HL-60 (cell line): ENCODE data around the gene KLF9.
A peak's percentile ranks its signal among the peaks of the same experiment; 100 is the strongest.

Source experiments
- DNase-seq, 2 experiments: peaks; one replicate each; pipeline ENCODE4 v3.0.0-alpha.2; 2010 to 2020; ENCODE audit warnings: low read depth in 1 of 2, low spot score in 1 of 2
- H3K27ac ChIP-seq: fragments of 250-450 bp; sonication (Bioruptor Pico); replicated peaks from 2 replicates; pipeline ENCODE4 v1.5.1; 2020; ENCODE audit warnings: mild to moderate bottlenecking, moderate library complexity
- H3K27me3 ChIP-seq: fragments of 250-450 bp; sonication (Bioruptor Pico); 2 replicates; pipeline ENCODE4 v1.5.1; 2021; ENCODE audit warnings: mild to moderate bottlenecking, moderate library complexity; ENCODE audit not compliant: insufficient read depth, poor library complexity, severe bottlenecking
- H3K4me3 ChIP-seq: replicated peaks from 2 replicates; pipeline ENCODE4 v1.5.1; 2011; ENCODE audit warnings: mild to moderate bottlenecking, control low read depth, low read length; ENCODE audit not compliant: insufficient read depth
- GABPA ChIP-seq: IDR thresholded peaks from 2 replicates; pipeline ENCODE4 v1.6.1; 2012; ENCODE audit warnings: low read depth
- POLR2AphosphoS5 ChIP-seq: IDR thresholded peaks from 2 replicates; pipeline ENCODE4 v1.6.1; 2012; ENCODE audit warnings: low read depth
- SPI1 ChIP-seq: IDR thresholded peaks from 2 replicates; pipeline ENCODE4 v1.6.1; 2012; ENCODE audit warnings: low read depth, mild to moderate bottlenecking, borderline replicate concordance
- TF ChIP-seq, protein P1 (sequence below): IDR thresholded peaks from 2 replicates; pipeline ENCODE4 v1.6.1; 2012; ENCODE audit warnings: low read depth; ENCODE audit not compliant: insufficient replicate concordance
- TF ChIP-seq, protein P2 (sequence below): IDR thresholded peaks from one replicate; pipeline ENCODE4 v1.5.1; 2011; ENCODE audit warnings: low read length, control low read depth, inconsistent platforms; ENCODE audit not compliant: insufficient read depth

KLF9 gene

DNA sequence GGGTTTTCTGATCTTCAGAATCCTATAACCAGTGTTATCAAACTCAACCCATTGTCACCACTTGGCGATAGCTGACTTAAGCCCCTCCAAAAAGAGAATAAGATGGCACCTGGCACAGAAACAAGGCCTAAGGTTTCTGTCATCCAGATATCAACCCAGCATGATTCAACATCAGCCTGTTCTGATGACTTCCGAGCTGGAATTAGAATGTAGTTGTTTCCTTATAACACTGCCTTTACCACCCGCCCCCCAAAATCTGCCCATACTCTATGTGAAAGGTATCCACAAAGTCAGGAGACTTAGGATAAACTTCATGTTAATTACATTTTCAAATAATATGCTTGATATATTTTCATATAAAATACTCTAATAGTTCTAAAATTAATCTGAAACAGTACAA lies 5.2 kb downstream of the KLF9 start:
- H3K4me3 ChIP-seq: no peak overlapping the region
- DNase-seq: no peak
- H3K27me3 ChIP-seq: no peaks in the 10 kb centered on the region
- TF ChIP-seq, protein P1, sequence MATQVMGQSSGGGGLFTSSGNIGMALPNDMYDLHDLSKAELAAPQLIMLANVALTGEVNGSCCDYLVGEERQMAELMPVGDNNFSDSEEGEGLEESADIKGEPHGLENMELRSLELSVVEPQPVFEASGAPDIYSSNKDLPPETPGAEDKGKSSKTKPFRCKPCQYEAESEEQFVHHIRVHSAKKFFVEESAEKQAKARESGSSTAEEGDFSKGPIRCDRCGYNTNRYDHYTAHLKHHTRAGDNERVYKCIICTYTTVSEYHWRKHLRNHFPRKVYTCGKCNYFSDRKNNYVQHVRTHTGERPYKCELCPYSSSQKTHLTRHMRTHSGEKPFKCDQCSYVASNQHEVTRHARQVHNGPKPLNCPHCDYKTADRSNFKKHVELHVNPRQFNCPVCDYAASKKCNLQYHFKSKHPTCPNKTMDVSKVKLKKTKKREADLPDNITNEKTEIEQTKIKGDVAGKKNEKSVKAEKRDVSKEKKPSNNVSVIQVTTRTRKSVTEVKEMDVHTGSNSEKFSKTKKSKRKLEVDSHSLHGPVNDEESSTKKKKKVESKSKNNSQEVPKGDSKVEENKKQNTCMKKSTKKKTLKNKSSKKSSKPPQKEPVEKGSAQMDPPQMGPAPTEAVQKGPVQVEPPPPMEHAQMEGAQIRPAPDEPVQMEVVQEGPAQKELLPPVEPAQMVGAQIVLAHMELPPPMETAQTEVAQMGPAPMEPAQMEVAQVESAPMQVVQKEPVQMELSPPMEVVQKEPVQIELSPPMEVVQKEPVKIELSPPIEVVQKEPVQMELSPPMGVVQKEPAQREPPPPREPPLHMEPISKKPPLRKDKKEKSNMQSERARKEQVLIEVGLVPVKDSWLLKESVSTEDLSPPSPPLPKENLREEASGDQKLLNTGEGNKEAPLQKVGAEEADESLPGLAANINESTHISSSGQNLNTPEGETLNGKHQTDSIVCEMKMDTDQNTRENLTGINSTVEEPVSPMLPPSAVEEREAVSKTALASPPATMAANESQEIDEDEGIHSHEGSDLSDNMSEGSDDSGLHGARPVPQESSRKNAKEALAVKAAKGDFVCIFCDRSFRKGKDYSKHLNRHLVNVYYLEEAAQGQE: no peak
- TF ChIP-seq POLR2AphosphoS5: no peak
- no peak for TF ChIP-seq SPI1
- TF ChIP-seq, protein P2, sequence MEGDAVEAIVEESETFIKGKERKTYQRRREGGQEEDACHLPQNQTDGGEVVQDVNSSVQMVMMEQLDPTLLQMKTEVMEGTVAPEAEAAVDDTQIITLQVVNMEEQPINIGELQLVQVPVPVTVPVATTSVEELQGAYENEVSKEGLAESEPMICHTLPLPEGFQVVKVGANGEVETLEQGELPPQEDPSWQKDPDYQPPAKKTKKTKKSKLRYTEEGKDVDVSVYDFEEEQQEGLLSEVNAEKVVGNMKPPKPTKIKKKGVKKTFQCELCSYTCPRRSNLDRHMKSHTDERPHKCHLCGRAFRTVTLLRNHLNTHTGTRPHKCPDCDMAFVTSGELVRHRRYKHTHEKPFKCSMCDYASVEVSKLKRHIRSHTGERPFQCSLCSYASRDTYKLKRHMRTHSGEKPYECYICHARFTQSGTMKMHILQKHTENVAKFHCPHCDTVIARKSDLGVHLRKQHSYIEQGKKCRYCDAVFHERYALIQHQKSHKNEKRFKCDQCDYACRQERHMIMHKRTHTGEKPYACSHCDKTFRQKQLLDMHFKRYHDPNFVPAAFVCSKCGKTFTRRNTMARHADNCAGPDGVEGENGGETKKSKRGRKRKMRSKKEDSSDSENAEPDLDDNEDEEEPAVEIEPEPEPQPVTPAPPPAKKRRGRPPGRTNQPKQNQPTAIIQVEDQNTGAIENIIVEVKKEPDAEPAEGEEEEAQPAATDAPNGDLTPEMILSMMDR: no peak
- TF ChIP-seq GABPA: no peak
- H3K27ac ChIP-seq: no peak overlapping the region

DNA sequence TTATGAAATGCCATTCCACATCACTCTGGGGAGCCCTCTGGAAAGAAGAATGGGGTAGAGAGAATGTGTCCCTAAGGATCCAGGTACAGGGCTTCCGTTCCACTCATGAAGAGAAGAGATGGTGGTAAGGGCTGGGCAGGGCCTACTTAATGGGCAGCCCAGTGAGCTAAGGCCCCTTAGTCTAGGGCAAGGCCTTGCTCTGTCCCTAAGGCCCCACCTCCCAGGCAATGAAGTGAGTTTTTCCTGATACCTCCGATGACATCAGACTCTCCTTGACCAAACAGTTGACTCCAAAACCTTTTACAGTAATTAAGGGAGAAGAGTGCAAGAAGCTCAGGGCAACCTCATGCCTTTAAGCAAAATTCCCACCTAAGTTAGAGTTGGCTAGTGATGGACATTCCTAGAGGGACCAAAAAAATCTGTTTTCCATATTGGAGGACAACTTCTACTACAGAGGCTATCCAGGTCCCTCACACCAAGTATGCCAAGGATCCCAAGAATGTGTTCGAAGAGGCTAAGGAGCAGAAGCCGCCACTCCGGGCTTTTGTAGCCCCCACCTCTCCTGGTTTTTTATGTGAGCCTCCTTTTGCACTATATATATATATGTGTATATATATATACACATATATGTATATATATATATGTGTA lies 5.9 kb downstream of the KLF9 start:
- H3K27me3 ChIP-seq: no peaks in the 10 kb centered on the region
- no peak for DNase-seq
- TF ChIP-seq POLR2AphosphoS5: no peak
- no peak for TF ChIP-seq SPI1
- no peak overlapping the region for H3K27ac ChIP-seq
- no peak overlapping the region for H3K4me3 ChIP-seq

DNA sequence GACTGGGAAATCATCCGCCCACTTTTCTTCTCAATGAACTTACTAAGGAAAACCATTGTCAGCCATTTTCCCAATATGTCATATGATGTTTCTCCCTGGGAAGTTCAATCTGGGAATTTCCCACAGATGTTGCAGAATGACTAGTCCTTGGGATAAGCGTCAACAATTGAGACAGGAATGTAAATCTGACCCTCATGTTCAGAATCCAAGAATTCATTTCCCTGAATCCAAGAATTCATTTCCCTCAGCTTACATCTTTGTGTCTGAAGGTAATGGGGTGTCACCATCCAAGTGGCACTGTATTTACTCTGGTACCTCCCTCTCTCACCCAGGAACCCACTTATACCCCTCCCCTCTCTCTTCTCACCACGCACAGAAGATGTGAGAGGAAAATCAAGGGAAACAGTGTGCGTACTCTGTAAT lies 7.4 kb downstream of the KLF9 start:
- TF ChIP-seq, protein P2: no peak
- TF ChIP-seq, protein P1: no peak
- TF ChIP-seq GABPA (no peak), POLR2AphosphoS5 (no peak), SPI1 (no peak)
- no peak overlapping the region for H3K27ac ChIP-seq
- H3K27me3 ChIP-seq: no peaks in the 10 kb centered on the region
- H3K4me3 ChIP-seq: no peak overlapping the region
- DNase-seq: no peak

DNA sequence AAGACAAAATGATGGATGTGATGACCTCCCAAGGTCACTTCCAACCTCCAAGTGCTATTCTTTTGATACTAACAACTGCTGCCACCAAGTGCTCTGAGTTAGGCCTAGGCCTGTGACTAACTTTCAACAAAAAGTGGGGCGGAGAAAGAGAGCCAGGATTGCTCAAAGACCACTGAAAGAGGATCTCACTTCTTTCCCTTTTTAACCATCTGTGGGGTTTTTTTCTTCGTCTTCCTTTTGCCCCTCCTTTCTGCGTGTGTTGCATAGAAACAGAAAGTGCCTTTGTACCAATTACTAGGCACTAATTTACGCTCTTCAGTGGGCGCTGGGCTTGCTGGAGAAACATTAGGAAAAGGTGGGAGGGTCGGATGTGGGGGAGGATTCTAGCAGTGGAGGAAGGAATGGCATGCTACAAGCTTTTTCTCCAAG lies 8.0 kb downstream of the KLF9 start:
- TF ChIP-seq, protein P2: no peak
- TF ChIP-seq, protein P1: no peak
- TF ChIP-seq SPI1 (no peak), GABPA (no peak)
- Histone ChIP-seq H3K4me3 (no peak overlapping the region), H3K27ac (no peak overlapping the region), H3K27me3 (no peaks in the 10 kb centered on the region)
- peak in 1 of 2 experiments; percentile 44 for DNase-seq
